HG03095 (cell line): Measurements from ENCODE around the gene TMEM91.

ENCODE experiments used
- ATAC-seq: cut with Tn5 transposase; IDR thresholded peaks from one replicate; pipeline ENCODE4 v1.9.1; 2021; ENCODE audit warnings: moderate library complexity; ENCODE audit not compliant: unreplicated experiment

Gene TMEM91

GRCh38 chr19:41427647-41428480 lies 51.5 kb downstream of the TMEM91 start:
- ATAC-seq = no peak

GRCh38 chr19:41428481-41428859 lies 52.1 kb downstream of the TMEM91 start:
- ATAC-seq = no peak

GRCh38 chr19:41430922-41431321 lies 54.6 kb downstream of the TMEM91 start:
- no peak for ATAC-seq

- ATAC-seq = no peak
Measured at GRCh38 chr19:41431426-41432386, 55.4 kb downstream of the TMEM91 start.

GRCh38 chr19:41433171-41433570 lies 56.8 kb downstream of the TMEM91 start:
- no peak for ATAC-seq
